ENCODE results near the gene UBE2O. TPM values are rescaled to one million over a fixed set of nuclear protein-coding genes. Genes with fewer than 3 reads are reported as not detected.

Gene UBE2O
- total and polyA plus RNA-seq, 10 donors: 7.2 to 55.9 (median 30.4) TPM

GRCh38 chr17:76402711-76403110 lies 50.2 kb downstream of the UBE2O start:
- Histone ChIP-seq H3K4me3 (no peak overlapping the region), H3K9me3 (no peaks in the 10 kb centered on the region), H3K27me3 (replicated peaks in 1 of 7) (no peaks in the 10 kb centered on the region), H3K36me3 (peaks cover 0 to 77% (median 69%) of the 10 kb centered on the region in 6 donors), H3K27ac (no peak overlapping the region), H3K4me1 (peaks cover 12 to 50% (median 44%) of the 10 kb centered on the region in 6 donors)
- no peak for TF ChIP-seq CTCF (IDR thresholded peaks at IDR 0.05 in 8 of 11, conservative IDR thresholded peaks at IDR 0.05 in 3 of 11)
- TF ChIP-seq POLR2A (IDR thresholded peaks at IDR 0.05): no peak
- TF ChIP-seq POLR2AphosphoS5 (IDR thresholded peaks at IDR 0.05): no peak
- intact Hi-C loops (cut with DNase I; ENCODE audit: low total_unique reads): loop anchor here (10.0 kb wide), 1 partner anchor 52 kb away; the partner anchor contains the start of gene UBE2O
- 68 to 85% (median 82%) methylated on average over 5 of the region's 5 CpGs for WGBS, 5 donors
- DNase-seq: no peak

- no peaks in the 10 kb centered on the region for H3K9me3 ChIP-seq
- peaks cover 0 to 22% (median 17%) of the 10 kb centered on the region in 6 donors for H3K4me1 ChIP-seq
- no peak overlapping the region for H3K27ac ChIP-seq
- no peak for DNase-seq
- H3K27me3 ChIP-seq (replicated peaks in 1 of 7): no peaks in the 10 kb centered on the region
- 87 to 90% (median 88%) methylated on average over 32 to 33 of the region's 33 CpGs for WGBS, 5 donors
- H3K4me3 ChIP-seq: no peak overlapping the region
- TF ChIP-seq CTCF (IDR thresholded peaks at IDR 0.05 in 8 of 11, conservative IDR thresholded peaks at IDR 0.05 in 3 of 11) (peak in 1 of 11 experiments; percentile 8), POLR2AphosphoS5 (IDR thresholded peaks at IDR 0.05) (peak in 1 of 3 donors; percentile 43), POLR2A (IDR thresholded peaks at IDR 0.05) (no peak)
- intact Hi-C loops (cut with DNase I; ENCODE audit: low total_unique reads): loop anchor here (5.0 to 10.0 kb wide), 2 partner anchors 55 to 97 kb away; partner anchors contain the start of gene UBE2O
- peaks cover 0 to 100% (median 89%) of the 10 kb centered on the region in 6 donors for H3K36me3 ChIP-seq
These were observed 53.5 kb downstream of the UBE2O start for GRCh38 chr17:76399175-76400172.

GRCh38 chr17:76398523-76399174 lies 54.3 kb downstream of the UBE2O start:
- peaks cover 0 to 19% (median 17%) of the 10 kb centered on the region in 6 donors for H3K4me1 ChIP-seq
- WGBS, 5 donors: 73 to 84% (median 75%) methylated on average over 16 to 20 of the region's 20 CpGs
- no peak for TF ChIP-seq POLR2A (IDR thresholded peaks at IDR 0.05)
- peak in 1 of 3 donors; percentile 36 for TF ChIP-seq POLR2AphosphoS5 (IDR thresholded peaks at IDR 0.05)
- no peaks in the 10 kb centered on the region for H3K9me3 ChIP-seq
- no peak overlapping the region for H3K4me3 ChIP-seq
- H3K27me3 ChIP-seq (replicated peaks in 1 of 7): no peaks in the 10 kb centered on the region
- intact Hi-C loops (cut with DNase I; ENCODE audit: low total_unique reads): loop anchor here (5.0 kb wide), 1 partner anchor 96 kb away; no protein-coding TSS in a partner anchor
- peaks cover 0 to 100% (median 88%) of the 10 kb centered on the region in 6 donors for H3K36me3 ChIP-seq
- no peak for DNase-seq
- H3K27ac ChIP-seq: no peak overlapping the region

GRCh38 chr17:76397687-76398522 lies 55.0 kb downstream of the UBE2O start:
- Histone ChIP-seq H3K9me3 (no peaks in the 10 kb centered on the region), H3K27ac (no peak overlapping the region), H3K36me3 (peaks cover 0 to 100% (median 83%) of the 10 kb centered on the region in 6 donors), H3K27me3 (replicated peaks in 1 of 7) (no peaks in the 10 kb centered on the region), H3K4me1 (peaks cover 0 to 19% (median 17%) of the 10 kb centered on the region in 6 donors), H3K4me3 (no peak overlapping the region)
- TF ChIP-seq POLR2A (IDR thresholded peaks at IDR 0.05) (no peak), POLR2AphosphoS5 (IDR thresholded peaks at IDR 0.05) (peak in 1 of 3 donors; percentile 51), CTCF (IDR thresholded peaks at IDR 0.05 in 8 of 11, conservative IDR thresholded peaks at IDR 0.05 in 3 of 11) (peak; percentile 96 to 100 (median 99))
- intact Hi-C loops (cut with DNase I; ENCODE audit: low total_unique reads): loop anchor here (5.0 kb wide), 1 partner anchor 96 kb away; no protein-coding TSS in a partner anchor
- 53 to 70% (median 61%) methylated on average over 13 to 16 of the region's 16 CpGs for WGBS, 5 donors
- DNase-seq: peak; percentile 95

All from spleen (tissue), 11 donors.